IMR-90 (cell line): ENCODE data around the gene LYPD3. TPM values are rescaled to one million over a fixed set of nuclear protein-coding genes. Genes with fewer than 3 reads are reported as not detected.

ENCODE experiments used
- ATAC-seq: fragments of 200-7000 bp; cut with Tn5 transposase; 2 replicates; pipeline ENCODE4 v1.9.1; 2020; ENCODE audit warnings: low read depth, mild to moderate bottlenecking, moderate library complexity
- BruUV-seq: library from RNA; stranded (reverse); fragments of 400-500 nt; replicated peaks from 2 replicates; lab custom pipeline; 2021; lab: Mats Ljungman, UMichigan
- CTCF ChIA-PET: fragments of 300-600 bp; formaldehyde crosslinking; extraction: SDS; loops from one replicate; lab custom pipeline; 2021; ENCODE audit warnings: antibody characterized with exemption; lab: Yijun Ruan, JAX
- POLR2A ChIA-PET: fragments of 300-600 bp; sonication (Branson Sonifier 250); formaldehyde crosslinking; loops from one replicate; lab custom pipeline; 2022; ENCODE audit warnings: antibody characterized with exemption; ENCODE audit not compliant: unreplicated experiment; lab: Charles Lee
- DNase-seq: peaks from one replicate; pipeline ENCODE4 v3.0.0; 2013
- H2AFZ ChIP-seq: replicated peaks from 2 replicates; pipeline ENCODE3; 2013; ENCODE audit warnings: low read length, mild to moderate bottlenecking; ENCODE audit not compliant: poor library complexity
- H2AK5ac ChIP-seq: 2 replicates; pipeline ENCODE4 v1.6.1; 2013; ENCODE audit warnings: low read depth, low read length, inconsistent platforms
- H2AK9ac ChIP-seq: replicated peaks from 2 replicates; pipeline ENCODE3; 2013; ENCODE audit warnings: mild to moderate bottlenecking, low read depth, low read length, moderate library complexity; ENCODE audit not compliant: poor library complexity
- H2BK120ac ChIP-seq: 2 replicates; pipeline ENCODE4 v1.6.1; 2013; ENCODE audit warnings: low read depth, low read length, inconsistent platforms
- H2BK15ac ChIP-seq: 3 replicates; pipeline ENCODE4 v1.6.1; 2013; ENCODE audit warnings: low read depth, low read length, inconsistent platforms
- H2BK20ac ChIP-seq: 2 replicates; pipeline ENCODE4 v1.6.1; 2013; ENCODE audit warnings: low read depth, mild to moderate bottlenecking, inconsistent platforms, low read length, moderate library complexity
- H2BK5ac ChIP-seq: 2 replicates; pipeline ENCODE4 v1.6.1; 2013; ENCODE audit warnings: mild to moderate bottlenecking, low read depth, low read length, inconsistent platforms; ENCODE audit not compliant: poor library complexity, severe bottlenecking
- H3K14ac ChIP-seq: replicated peaks from 2 replicates; pipeline ENCODE4 v1.6.1; 2013; ENCODE audit warnings: low read depth, low read length, inconsistent platforms
- H3K18ac ChIP-seq: 2 replicates; pipeline ENCODE4 v1.6.1; 2013; ENCODE audit warnings: low read depth, low read length, control low read depth
- H3K23ac ChIP-seq: 2 replicates; pipeline ENCODE4 v1.6.1; 2013; ENCODE audit warnings: low read depth, low read length, inconsistent platforms
- H3K27ac ChIP-seq: 2 replicates; pipeline ENCODE4 v1.5.1; 2013; ENCODE audit warnings: mild to moderate bottlenecking, control low read depth, low read length; ENCODE audit not compliant: insufficient read depth
- H3K27me3 ChIP-seq: 2 replicates; pipeline ENCODE4 v1.6.1; 2013; ENCODE audit warnings: low read length; ENCODE audit not compliant: control insufficient read depth, insufficient read depth
- H3K36me3 ChIP-seq: 2 replicates; pipeline ENCODE4 v1.6.1; 2013; ENCODE audit warnings: low read length, mixed read lengths; ENCODE audit not compliant: control insufficient read depth, insufficient read depth
- H3K4ac ChIP-seq: 2 replicates; pipeline ENCODE4 v1.6.1; 2013; ENCODE audit warnings: low read depth, low read length, inconsistent platforms
- H3K4me1 ChIP-seq: 2 replicates; pipeline ENCODE4 v1.6.1; 2013; ENCODE audit warnings: low read length, mixed read lengths; ENCODE audit not compliant: control insufficient read depth, insufficient read depth
- H3K4me2 ChIP-seq: 2 replicates; pipeline ENCODE4 v1.6.1; 2013; ENCODE audit warnings: low read depth, mild to moderate bottlenecking, control low read depth, low read length, moderate library complexity
- H3K4me3 ChIP-seq: 2 replicates; pipeline ENCODE4 v1.5.1; 2013; ENCODE audit warnings: low read depth, mild to moderate bottlenecking, control low read depth, low read length, moderate library complexity; ENCODE audit not compliant: insufficient read depth
- H3K56ac ChIP-seq: 2 replicates; pipeline ENCODE4 v1.6.1; 2013; ENCODE audit warnings: low read length, inconsistent platforms; ENCODE audit not compliant: insufficient read depth; ENCODE audit errors: extremely low read depth
- H3K79me1 ChIP-seq, 2 experiments: 2 replicates each; pipeline ENCODE4 v1.6.1; 2013; ENCODE audit warnings: low read length in 2 of 2, inconsistent platforms in 1 of 2, low read depth in 1 of 2
- H3K9ac ChIP-seq: 2 replicates; pipeline ENCODE4 v1.6.1; 2013; ENCODE audit warnings: low read depth, low read length, control low read depth
- H3K9me1 ChIP-seq: 2 replicates; pipeline ENCODE4 v1.6.1; 2013; ENCODE audit warnings: low read length, inconsistent platforms; ENCODE audit not compliant: insufficient read depth
- H3K9me3 ChIP-seq: 2 replicates; pipeline ENCODE4 v1.6.1; 2013; ENCODE audit warnings: low read length; ENCODE audit not compliant: control insufficient read depth, insufficient read depth
- H4K20me1 ChIP-seq: 2 replicates; pipeline ENCODE4 v1.6.1; 2013; ENCODE audit warnings: low read length, inconsistent platforms; ENCODE audit not compliant: insufficient read depth
- H4K5ac ChIP-seq: 2 replicates; pipeline ENCODE4 v1.6.1; 2013; ENCODE audit warnings: mild to moderate bottlenecking, low read depth, low read length, control low read depth
- H4K8ac ChIP-seq, 2 experiments: 2 replicates each; pipeline ENCODE4 v1.6.1; 2013; ENCODE audit warnings: low read depth in 2 of 2, low read length in 2 of 2, control low read depth in 1 of 2, inconsistent platforms in 1 of 2
- H4K91ac ChIP-seq: 2 replicates; pipeline ENCODE4 v1.6.1; 2013; ENCODE audit warnings: low read depth, low read length, inconsistent platforms; ENCODE audit not compliant: insufficient read depth
- CHD1 ChIP-seq: IDR thresholded peaks from 2 replicates; pipeline ENCODE4 v1.6.1; 2012; ENCODE audit warnings: low read depth, low read length, improper control_type of control experiment
- FOS ChIP-seq: fragments of 150-350 bp; IDR thresholded peaks from 2 replicates; pipeline ENCODE4 v1.6.1; 2016; ENCODE audit warnings: low read depth, low read length
- RAD21 ChIP-seq: IDR thresholded peaks from 2 replicates; pipeline ENCODE4 v1.6.1; 2012; ENCODE audit warnings: low read length, improper control_type of control experiment
- RFX5 ChIP-seq: IDR thresholded peaks from 2 replicates; pipeline ENCODE4 v1.8.0; 2012; ENCODE audit warnings: low read depth, mild to moderate bottlenecking, low read length, moderate library complexity
- WGBS, 2 experiments: methylation state at CpG; one replicate each; pipeline versions ENCODE4 v1.1.5 to v1.1.7; 2013; ENCODE audit warnings: missing lambda C conversion rate in 2 of 2; ENCODE audit not compliant: insufficient read length in 1 of 2; ENCODE audit errors: extremely low coverage in 2 of 2; 5-methylcytosine and 5-hydroxymethylcytosine counted together
- dilution Hi-C: fragments of 300-500 bp; cut with HindIII; formaldehyde crosslinking; loops from one replicate; pipeline ENCODE4 v1.14.3; 2018; ENCODE audit warnings: low sequenced_read_pairs; ENCODE audit not compliant: unreplicated experiment
- in situ Hi-C: fragments of 300-500 bp; cut with MboI; formaldehyde crosslinking; loops from 3 replicates; pipeline ENCODE4 v1.14.3; 2019; ENCODE audit warnings: low sequenced_read_pairs, inconsistent platforms, mixed read lengths
- intact Hi-C: fragments of 100-400 bp; cut with micrococcal nuclease; formaldehyde crosslinking; loops from 2 replicates; pipeline ENCODE4 v1.10.0; 2022
- polyA plus RNA-seq, 3 experiments: library from polyadenylated mRNA; depleted of rRNA; stranded (reverse); fragments of >200 nt; gene quantifications; 2 replicates each; pipeline ENCODE4 v1.2.3, GENCODE V29; 2012; ENCODE audit warnings: low replicate concordance in 1 of 3
- total RNA-seq: library from RNA; depleted of rRNA; stranded (reverse); fragments of >200 nt; gene quantifications from 2 replicates; pipeline ENCODE4 v1.2.3, GENCODE V29; 2012

Gene LYPD3
- total and polyA plus RNA-seq, 2 of the 4 experiments (the other 2 are of a cell fraction): 0.18 to 1.1 TPM

GRCh38 chr19:43507880-43508279, 42.5 kb upstream of the LYPD3 start:
- no peak overlapping the region for H3K4me3 ChIP-seq
- WGBS, 2 experiments: no CpG with 5 or more reads among the region's 2 CpGs
- CTCF ChIA-PET: no interaction called here

More at GRCh38 chr19:43507880-43508279, 42.5 kb upstream of the LYPD3 start:
- in situ Hi-C loops: no loop called here
- Histone ChIP-seq H3K14ac (no peak overlapping the region), H3K4me2 (no peak overlapping the region), H3K27ac (no peak overlapping the region), H3K79me1 (peaks cover 0 to 15% of the 10 kb centered on the region in 2 experiments; a peak in 2 of 4 replicates), H2BK120ac (no peak overlapping the region), H3K9me1 (0 out of 2 replicates have a peak, but pooled peaks cover 3% of the 10 kb centered on the region), H2AK9ac (no peak overlapping the region), H3K4ac (no peak overlapping the region), H3K18ac (no peak overlapping the region), H3K23ac (no peak overlapping the region), H2BK5ac (no peak overlapping the region), H3K36me3 (peaks cover 20% of the 10 kb centered on the region), H4K8ac (no peak overlapping the region), H3K27me3 (no peaks in the 10 kb centered on the region), H3K9me3 (no peaks in the 10 kb centered on the region), H2AK5ac (no peak overlapping the region), H3K56ac (no peak overlapping the region), H2BK15ac (no peak overlapping the region), H2AFZ (no peak overlapping the region), H4K20me1 (no peaks in the 10 kb centered on the region), H2BK20ac (no peak overlapping the region), H3K9ac (no peak overlapping the region), H4K91ac (no peak overlapping the region), H3K4me1 (peaks cover 2% of the 10 kb centered on the region; the same call in 1 of the 2 replicates), H4K5ac (no peak overlapping the region)
- POLR2A ChIA-PET: no interaction called here
- ATAC-seq (no peak), DNase-seq (no peak)
- no peak for TF ChIP-seq RAD21
- TF ChIP-seq CHD1: no peak
- no peak for TF ChIP-seq RFX5
- TF ChIP-seq FOS: no peak
- intact Hi-C loops: no loop called here
- no TSS peak for BruUV-seq
- dilution Hi-C loops: no loop called here
